HG03135 (cell line): ENCODE results near the gene PRKG1.
"Not testable (repeated sequence)": the region's sequence is repeated elsewhere in the genome, so short reads cannot be mapped to it uniquely, and the experiment has no call there.

Experiments used
- ATAC-seq: cut with Tn5 transposase; IDR thresholded peaks from one replicate; pipeline ENCODE4 v1.9.1; 2021; ENCODE audit warnings: mild to moderate bottlenecking, moderate library complexity; ENCODE audit not compliant: unreplicated experiment

The PRKG1 gene

GRCh38 chr10:51716981-51717380 is 642.7 kb downstream of the PRKG1 start:
- ATAC-seq = no peak

DNA sequence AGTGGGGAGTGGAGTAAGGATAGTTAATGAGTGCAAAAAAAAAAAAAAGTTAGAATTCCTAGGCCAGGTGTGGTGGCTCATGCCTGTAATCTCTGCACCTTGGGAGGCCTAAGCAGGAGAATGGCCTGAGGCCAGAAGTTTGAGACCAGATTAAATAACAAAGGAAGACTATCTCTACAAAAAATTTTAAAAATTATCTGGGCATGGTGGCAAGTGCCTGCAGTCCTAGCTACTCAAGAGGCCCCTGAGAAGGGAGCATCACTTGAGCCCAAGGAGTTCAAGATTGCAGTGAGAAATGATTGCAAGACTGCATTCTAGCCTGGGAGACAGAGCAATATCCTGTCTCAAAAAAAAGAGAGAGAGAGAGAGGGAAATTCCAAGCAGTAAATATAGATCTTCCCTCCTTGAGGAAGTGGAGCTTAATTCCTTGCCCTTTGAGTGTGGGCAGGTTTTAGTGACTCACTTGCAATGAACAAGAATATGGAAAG is 644.6 kb downstream of the PRKG1 start:
- no peak for ATAC-seq

DNA sequence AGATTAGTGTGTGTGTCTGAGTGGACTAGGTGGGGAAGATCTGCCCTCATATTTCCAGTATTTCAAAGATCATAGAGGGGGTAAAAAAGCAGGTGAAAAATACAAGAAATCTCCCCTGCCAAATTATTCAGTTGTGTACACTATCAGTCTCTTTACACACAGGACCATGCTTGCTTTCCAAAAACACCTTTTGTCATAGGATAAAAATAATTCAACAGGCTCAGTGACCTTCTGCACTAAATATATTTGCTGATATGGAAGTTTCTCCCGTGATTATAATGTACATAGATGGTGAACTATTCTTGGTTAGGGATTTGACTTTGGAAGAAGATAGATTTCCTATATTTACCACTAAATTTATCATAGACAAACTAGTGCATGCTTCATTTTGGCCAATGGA is 649.8 kb downstream of the PRKG1 start:
- no peak for ATAC-seq

DNA sequence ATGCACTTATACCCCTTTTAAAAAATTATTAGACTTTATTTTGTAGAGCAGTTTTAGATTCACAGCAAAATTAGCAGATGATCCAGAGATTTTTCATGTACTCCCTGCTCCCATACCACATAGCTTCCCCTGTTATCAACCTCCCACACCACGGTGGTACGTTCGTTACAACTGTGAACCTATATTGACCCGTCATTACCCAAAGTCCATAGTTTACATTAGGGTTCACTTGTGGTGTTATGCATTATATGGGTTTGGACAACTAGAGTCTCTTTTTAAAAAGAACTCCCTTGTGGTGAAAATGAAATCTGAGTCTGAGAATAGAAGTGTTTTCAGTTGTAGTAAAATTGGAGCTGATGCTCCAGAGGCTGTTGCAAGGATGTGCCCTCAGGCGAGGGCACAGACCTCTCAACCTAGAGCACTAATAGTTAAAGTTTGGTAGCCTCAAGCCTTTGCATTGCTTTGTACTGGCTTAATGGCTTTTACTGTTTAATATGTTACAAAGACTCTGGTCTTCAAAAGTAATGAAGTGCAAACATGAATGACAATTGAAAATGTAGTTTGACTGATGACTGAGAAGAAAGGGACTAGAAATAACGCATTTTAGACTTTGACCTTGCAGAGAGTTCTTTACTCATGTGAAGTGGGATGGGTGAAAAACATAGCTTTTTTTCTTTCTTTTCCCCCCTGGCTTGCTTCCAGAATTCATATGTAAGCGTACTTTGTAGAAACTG is 655.7 kb downstream of the PRKG1 start:
- no peak for ATAC-seq

- ATAC-seq = no peak
These were observed 658.8 kb downstream of the PRKG1 start for GRCh38 chr10:51733057-51733456.

DNA sequence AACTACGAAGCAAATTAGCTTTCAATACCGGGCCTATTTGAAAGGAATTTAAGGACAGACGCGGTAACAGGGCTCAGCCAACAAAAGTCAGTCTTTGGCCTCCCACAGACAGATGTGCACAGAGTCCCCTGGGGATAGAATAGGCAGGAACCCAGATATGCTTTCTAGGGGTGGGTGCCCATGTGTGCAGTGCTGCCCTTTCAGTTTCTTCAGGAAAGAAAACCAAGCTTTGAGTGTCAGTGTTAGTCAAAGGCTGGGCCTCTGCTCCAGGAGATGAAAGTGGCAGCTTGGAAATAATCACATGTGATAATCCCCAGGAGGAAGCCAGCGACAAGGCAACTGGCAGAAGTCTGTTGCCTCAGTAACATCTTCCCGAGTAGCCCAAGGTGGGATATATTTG is 668.9 kb downstream of the PRKG1 start:
- peak; percentile 79 for ATAC-seq

DNA sequence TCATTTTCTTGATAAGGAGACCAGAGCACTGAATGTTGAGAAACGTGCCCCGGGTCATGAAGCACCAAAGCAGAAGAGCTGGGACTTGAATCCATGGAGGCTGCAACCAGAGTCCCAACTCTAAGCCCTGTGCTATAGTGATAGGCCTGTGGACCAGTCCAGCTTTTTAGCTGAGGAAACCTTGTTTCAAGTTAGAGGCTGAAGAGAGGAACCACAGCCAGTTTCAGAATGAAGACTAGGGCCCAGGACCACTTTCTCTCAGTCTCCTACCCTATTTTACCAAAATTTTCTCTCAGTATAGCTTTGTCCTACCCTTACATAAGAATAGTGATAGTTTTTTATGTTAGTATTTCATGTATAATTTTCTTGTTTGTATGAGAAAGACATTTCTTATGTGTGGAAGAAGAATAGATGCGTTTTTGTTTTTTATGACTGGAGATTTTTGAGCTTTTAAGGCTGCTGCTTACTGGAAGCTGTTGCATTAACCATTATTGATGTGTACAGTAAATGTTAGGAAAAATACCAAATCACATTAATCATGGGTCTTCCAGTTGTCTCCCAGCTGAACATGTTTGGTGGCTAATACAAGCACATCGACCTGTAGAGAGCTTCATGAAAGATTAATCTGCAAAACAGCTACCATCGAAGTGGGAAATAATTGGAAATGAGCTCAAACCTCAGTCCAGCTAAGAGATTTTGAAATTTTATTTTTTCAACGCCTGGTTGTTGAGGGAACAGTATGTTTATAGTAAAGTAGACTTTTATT is 670.1 kb downstream of the PRKG1 start:
- no peak for ATAC-seq

- no peak for ATAC-seq
These were observed 671.1 kb downstream of the PRKG1 start for GRCh38 chr10:51745397-51745796.

DNA sequence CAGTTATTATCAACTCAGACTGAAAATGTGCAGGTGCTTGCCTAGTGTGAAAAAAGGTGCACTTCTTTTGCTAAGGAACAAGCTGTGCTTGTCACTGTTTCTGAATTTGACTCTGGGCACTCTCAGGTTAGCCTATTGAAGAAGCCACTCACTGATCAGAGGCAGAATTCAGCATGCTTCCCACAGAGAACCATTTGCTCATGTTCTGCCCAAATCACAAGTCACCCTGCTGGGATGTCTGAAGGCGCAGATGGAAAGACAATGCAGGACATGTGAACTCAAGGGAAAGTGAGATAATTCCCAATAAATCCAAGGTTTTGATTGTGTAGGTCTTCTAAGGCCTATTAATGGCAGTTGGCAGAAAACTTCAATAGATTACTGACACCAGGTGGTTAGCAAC is 672.9 kb downstream of the PRKG1 start:
- ATAC-seq = no peak

GRCh38 chr10:51748959-51749358 is 674.7 kb downstream of the PRKG1 start:
- ATAC-seq = no peak

DNA sequence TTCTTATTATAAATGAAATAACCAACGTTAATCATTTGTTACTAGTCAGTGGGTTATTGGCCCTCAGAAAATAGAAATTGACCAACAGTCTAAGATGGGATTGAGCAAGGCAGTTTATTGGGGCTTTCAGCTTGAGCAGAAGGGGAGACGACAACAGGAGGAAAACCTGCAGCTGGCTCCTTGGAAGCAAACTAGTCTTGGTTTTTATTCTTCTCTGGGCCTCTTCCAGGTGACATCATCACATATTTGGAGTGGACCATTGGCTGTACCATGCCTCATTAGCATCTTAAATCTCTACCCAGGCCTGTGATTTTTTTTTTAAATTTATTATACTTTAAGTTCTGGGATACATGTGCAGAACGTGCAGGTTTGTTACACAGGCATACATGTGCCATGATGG is 684.1 kb downstream of the PRKG1 start:
- no peak for ATAC-seq

DNA sequence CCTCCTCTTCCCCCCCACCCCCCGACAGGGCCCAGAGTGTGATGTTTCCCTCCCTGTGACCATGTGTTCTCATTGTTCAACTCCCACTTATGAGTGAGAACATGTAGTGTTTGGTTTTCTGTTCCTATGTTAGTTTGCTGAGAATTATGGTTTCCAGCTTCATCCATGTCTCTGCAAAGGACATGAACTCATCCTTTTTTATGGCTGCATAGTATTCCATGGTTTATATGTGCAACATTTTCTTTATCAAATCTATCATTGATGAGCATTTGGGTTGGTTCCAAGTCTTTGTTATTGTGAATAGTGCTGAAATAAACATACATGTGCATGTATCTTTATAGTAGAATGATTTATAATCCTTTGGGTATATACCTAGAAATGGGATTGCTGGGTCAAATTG is 684.6 kb downstream of the PRKG1 start:
- ATAC-seq = not testable (repeated sequence)

- no peak for ATAC-seq
These were observed 685.7 kb downstream of the PRKG1 start for GRCh38 chr10:51759896-51760534.

DNA sequence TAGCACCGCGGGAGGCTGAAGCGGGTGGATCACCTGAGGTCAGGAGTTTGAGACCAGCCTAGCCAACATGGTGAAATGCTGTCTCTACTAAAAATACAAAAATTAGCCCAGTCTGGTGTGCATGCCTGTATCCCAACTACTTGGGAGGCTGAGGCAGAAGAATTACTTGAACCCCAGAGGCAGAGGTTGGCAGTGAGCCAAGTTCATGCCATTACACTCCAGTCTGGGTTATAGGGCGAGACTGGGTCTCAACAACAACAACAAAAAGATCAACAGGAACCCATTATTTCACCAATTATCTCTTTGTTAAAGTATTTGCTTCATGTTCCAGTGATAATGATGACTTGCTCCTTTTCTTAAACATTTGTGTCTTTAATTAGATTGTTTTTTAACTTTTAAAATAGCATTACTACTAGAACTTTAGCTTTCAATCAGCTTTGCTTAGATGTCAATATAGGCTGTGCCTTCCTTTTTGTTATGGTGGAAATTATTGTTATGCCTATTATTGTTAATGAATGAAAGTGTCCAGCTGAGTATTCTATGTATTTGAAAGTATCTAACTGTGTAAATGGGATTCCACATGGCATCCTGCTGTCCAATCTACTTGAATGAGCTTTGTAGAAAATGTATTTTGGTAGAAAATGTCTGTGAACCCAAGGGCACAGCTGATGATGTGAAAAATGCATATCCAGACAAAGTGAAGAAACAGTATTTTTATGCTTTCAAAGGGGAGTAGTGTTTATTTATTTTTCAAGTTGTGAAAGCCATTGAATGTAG is 686.8 kb downstream of the PRKG1 start:
- no peak for ATAC-seq

- no peak for ATAC-seq
These were observed 689.5 kb downstream of the PRKG1 start for GRCh38 chr10:51763746-51764145.

DNA sequence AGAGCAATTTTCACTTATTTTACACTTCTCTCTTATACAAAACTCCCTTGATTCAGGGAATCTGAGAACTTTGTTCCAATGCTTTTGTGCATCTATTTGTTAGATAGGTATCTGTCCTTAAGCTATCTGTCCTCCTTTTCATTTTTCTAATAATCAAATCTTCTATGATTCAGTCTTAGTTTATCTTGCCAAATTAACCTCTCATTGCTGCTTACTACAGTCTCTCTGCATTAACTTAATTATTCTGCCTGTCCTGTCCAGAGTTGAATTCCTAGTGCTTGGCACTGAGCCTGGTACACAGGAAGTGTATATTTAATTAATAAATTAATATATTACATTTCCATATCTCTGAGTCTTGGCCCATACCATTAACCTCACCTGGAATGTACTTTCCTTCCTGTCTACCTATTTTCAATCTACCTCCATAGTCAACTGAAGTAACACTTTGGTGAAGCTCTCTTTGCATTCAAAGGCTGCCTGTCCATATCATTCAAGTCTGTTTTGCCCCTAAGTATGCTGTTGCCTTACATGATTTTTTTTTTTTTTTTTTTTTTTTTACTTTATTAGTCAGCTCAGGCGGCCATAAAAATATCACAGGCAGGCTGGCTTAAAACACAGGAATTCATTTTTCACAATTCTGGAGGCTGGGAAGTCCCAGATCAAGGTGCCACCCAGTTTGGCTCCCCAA is 691.1 kb downstream of the PRKG1 start:
- no peak for ATAC-seq

GRCh38 chr10:51766423-51767102 is 692.3 kb downstream of the PRKG1 start:
- ATAC-seq = no peak

- ATAC-seq = no peak
These were observed 692.9 kb downstream of the PRKG1 start for GRCh38 chr10:51767103-51767763.

DNA sequence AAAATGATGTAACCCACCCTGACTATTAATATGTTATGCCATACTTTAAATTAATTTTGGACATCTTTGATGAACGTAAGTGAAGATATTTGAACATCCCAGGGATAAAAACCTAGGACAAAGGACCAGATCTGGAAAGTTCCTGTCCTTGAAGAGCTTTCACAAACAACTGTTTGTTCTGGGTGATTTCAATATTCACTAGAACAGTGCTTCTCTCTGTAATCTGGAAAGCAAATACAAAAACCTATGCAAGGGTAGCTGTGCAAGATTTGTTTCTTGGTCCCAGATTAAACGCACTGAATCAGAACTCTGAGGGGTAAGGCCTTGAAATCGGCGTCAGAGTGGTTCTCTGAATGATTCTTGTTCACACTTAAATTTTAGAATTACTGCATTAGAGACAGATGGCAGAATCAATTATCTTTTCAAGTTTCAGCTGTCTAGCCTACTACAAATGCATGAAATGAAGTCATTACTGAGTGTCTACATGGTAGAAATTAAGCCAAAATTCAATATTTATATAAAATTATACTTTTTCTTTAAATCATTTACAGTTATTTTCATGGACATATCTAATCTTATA is 694.7 kb downstream of the PRKG1 start:
- ATAC-seq = no peak
